Left ventricle myocardium inferior (tissue), 1 donor: Measurements from ENCODE around the gene RAB42. TPM values are rescaled to one million over a fixed set of nuclear protein-coding genes. Genes with fewer than 3 reads are reported as not detected.

ENCODE experiments used
- DNase-seq: peaks from one replicate; pipeline ENCODE4 v3.0.0-alpha.2; 2020
- H3K27ac ChIP-seq: fragments of 200-600 bp; replicated peaks from 2 replicates; pipeline ENCODE4 v1.8.0; 2021
- H3K27me3 ChIP-seq: fragments of 200-600 bp; 2 replicates; pipeline ENCODE4 v1.8.0; 2021; ENCODE audit warnings: low read depth
- H3K36me3 ChIP-seq: fragments of 200-600 bp; 2 replicates; pipeline ENCODE4 v1.8.0; 2021
- H3K4me1 ChIP-seq: fragments of 200-600 bp; 2 replicates; pipeline ENCODE4 v1.8.0; 2021
- H3K4me3 ChIP-seq: fragments of 200-600 bp; 2 replicates; pipeline ENCODE4 v1.8.0; 2021; ENCODE audit warnings: mild to moderate bottlenecking, moderate library complexity
- H3K9me3 ChIP-seq: fragments of 200-600 bp; replicated peaks from 2 replicates; pipeline ENCODE4 v1.8.0; 2021
- CTCF ChIP-seq: fragments of 200-600 bp; IDR thresholded peaks from 2 replicates; pipeline ENCODE4 v1.8.0; 2021; ENCODE audit warnings: antibody characterized with exemption, mild to moderate bottlenecking, borderline replicate concordance
- intact Hi-C: fragments of 100-400 bp; cut with micrococcal nuclease; formaldehyde crosslinking; loops from one replicate; pipeline ENCODE4 v1.11.0; 2022
- long read RNA-seq: library from polyadenylated mRNA; unstranded; transcript quantifications from one replicate; pipeline ENCODE4 v2.0.0, GENCODE V29; 2021
- total RNA-seq: library from RNA; stranded (reverse); fragmentation: NEBNext Ultra II Directional; extraction: Animal tissue kit (Norgen Biotek cat#: 25700); gene quantifications from one replicate; pipeline ENCODE4 v1.2.1, GENCODE V29; 2021
- donor health status: DM: no; HTN: yes; CAD: no; lungs with severe emphysema.

RAB42 gene, protein sequence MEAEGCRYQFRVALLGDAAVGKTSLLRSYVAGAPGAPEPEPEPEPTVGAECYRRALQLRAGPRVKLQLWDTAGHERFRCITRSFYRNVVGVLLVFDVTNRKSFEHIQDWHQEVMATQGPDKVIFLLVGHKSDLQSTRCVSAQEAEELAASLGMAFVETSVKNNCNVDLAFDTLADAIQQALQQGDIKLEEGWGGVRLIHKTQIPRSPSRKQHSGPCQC
- 1.2 TPM for total RNA-seq
- long read RNA-seq, transcript RAB42-202 (2 exons, 857 nt): major isoform, 5 of 7 reads
- long read RNA-seq, partial matches to known transcripts: 0 of 7 reads
- long read RNA-seq, other reads (novel, unspliced or antisense): 2 of 7 reads

- peak; percentile 52 for DNase-seq
- intact Hi-C loops: no loop called here
- peaks cover 7% of the 10 kb centered on the region for H3K36me3 ChIP-seq
- peak within 1 kb of the TSS; percentile 27 for H3K27ac ChIP-seq
- no peaks in the 10 kb centered on the region for H3K9me3 ChIP-seq
- peak within 1 kb of the TSS; percentile 71 for H3K4me3 ChIP-seq
- no peaks in the 10 kb centered on the region for H3K27me3 ChIP-seq
- peaks cover 8% of the 10 kb centered on the region for H3K4me1 ChIP-seq
- TF ChIP-seq CTCF: no peak
Measured at GRCh38 chr1:28591708-28592320, at the start of gene RAB42. TSS of gene RAB42 (plus strand) at chr1:28592265. CDS start at chr1:28592512, 247 bp downstream.

- no peak for DNase-seq
- no peak for TF ChIP-seq CTCF
- intact Hi-C loops: no loop called here
- H3K4me3 ChIP-seq: no peak overlapping the region
- no peak overlapping the region for H3K27ac ChIP-seq
- no peaks in the 10 kb centered on the region for H3K9me3 ChIP-seq
- H3K4me1 ChIP-seq: no peaks in the 10 kb centered on the region
- no peaks in the 10 kb centered on the region for H3K36me3 ChIP-seq
- H3K27me3 ChIP-seq: no peaks in the 10 kb centered on the region
Measured at GRCh38 chr1:28545246-28545628, 46.8 kb upstream of the RAB42 start.

GRCh38 chr1:28548318-28548717 lies 43.7 kb upstream of the RAB42 start:
- Histone ChIP-seq H3K27me3 (no peaks in the 10 kb centered on the region), H3K36me3 (no peaks in the 10 kb centered on the region), H3K4me3 (no peak overlapping the region), H3K27ac (no peak overlapping the region), H3K9me3 (no peaks in the 10 kb centered on the region), H3K4me1 (peaks cover 12% of the 10 kb centered on the region)
- DNase-seq: no peak
- no peak for TF ChIP-seq CTCF
- intact Hi-C loops: no loop called here

DNA sequence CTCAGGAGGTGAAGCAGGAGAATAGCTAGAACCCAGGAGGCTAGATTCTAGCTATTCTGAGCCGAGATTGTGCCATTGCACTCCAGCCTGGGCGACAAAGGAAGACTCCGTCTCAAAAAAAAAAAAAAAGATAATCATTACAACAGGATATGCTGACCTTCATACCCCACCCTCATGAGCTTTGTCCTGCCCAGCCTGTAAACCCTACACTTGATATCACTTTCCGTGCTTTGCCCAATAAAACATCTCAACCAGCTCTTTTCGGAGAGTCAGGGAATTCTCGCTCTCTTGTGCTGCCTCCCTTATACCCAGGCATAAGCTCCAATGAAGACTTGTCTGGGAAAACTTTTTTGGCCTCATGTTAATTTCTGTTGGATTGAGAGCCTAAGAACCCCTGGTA lies 40.7 kb upstream of the RAB42 start:
- no peak for DNase-seq
- no peak for TF ChIP-seq CTCF
- H3K4me3 ChIP-seq: no peak overlapping the region
- no peaks in the 10 kb centered on the region for H3K27me3 ChIP-seq
- intact Hi-C loops: no loop called here
- H3K27ac ChIP-seq: no peak overlapping the region
- peaks cover 27% of the 10 kb centered on the region for H3K4me1 ChIP-seq
- no peaks in the 10 kb centered on the region for H3K9me3 ChIP-seq
- peaks cover 16% of the 10 kb centered on the region for H3K36me3 ChIP-seq

DNA sequence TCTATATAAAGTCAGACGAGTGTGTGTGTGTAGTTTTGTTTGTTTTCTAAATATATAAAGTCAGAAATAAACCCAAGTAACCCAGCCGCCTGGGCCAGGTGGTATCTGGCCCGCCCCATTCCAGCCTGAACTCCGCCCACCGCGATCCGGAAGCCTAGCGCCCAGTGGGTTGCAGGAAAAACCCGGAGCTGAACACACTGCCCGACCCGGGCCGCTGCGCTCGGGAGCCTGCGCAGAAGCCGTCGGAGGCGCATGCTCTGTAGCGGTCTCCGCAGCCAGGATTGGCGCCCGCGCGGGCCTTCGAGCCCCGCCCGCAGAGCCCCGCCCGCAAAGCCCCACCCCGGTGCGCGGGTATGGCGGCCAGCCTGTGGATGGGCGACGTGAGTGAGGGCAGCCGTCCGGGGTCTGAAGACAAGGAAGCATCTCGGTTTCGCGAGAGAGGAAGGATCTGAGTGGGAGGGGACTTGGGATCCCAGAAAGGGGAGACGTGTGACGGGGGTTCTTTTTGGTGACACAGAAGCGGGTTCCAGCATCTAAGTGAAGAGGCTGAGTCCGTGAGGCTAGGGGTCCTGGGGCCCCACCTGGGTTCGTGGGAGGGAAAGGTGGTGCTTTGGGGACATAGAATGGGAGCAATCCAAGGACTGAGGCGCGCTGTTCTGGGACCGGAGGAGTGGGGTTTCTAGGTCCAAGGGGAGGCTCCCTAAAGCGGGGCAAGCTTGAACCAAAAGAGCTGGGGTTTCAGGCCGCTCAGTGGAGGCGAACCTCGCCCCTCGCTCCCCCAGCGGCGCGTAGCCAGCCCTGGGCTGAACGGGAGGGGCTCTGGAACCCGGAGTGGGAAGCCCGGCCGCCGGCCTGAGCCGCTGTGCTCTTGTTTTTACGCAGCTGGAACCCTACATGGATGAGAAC lies 39.1 kb upstream of the RAB42 start, which contains the start of gene TRNAU1AP:
Gene TRNAU1AP (plus strand): TSS at position 328 of the 906 bp plus-strand sequence. CDS start 26 bp downstream, at position 354.
- no peaks in the 10 kb centered on the region for H3K9me3 ChIP-seq
- peak; percentile 97 for DNase-seq
- no peaks in the 10 kb centered on the region for H3K27me3 ChIP-seq
- H3K36me3 ChIP-seq: peaks cover 31% of the 10 kb centered on the region
- intact Hi-C loops: no loop called here
- H3K4me1 ChIP-seq: peaks cover 27% of the 10 kb centered on the region
- no peak for TF ChIP-seq CTCF
- peak within 1 kb of the TSS; percentile 92 for H3K4me3 ChIP-seq
- H3K27ac ChIP-seq: peak within 1 kb of the TSS; percentile 89
